ENCODE measurements around the gene ITGA11.

The ITGA11 gene

GRCh38 chr15:68352401-68353062 lies 79.4 kb downstream of the ITGA11 start:
- no peak for DNase-seq

DNA sequence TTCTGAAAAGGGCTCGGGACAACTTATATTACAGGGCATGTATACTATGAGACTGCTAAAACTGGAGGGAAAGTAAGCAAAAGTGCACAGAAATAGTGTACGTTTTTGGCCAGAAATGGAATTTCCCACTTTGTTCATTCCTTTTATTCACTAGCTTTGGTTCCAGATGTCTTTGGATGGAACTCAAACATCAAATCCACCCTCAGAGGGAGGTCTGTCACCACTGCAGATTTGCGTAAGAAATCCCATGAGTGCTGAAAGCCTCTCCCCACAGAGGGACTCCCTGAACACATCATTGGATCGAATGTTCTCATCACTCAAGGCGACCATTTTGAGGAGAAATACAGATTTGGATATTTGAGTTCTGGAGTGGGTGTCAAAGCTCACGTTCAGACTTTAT lies 82.8 kb downstream of the ITGA11 start:
- no peak for DNase-seq

DNA sequence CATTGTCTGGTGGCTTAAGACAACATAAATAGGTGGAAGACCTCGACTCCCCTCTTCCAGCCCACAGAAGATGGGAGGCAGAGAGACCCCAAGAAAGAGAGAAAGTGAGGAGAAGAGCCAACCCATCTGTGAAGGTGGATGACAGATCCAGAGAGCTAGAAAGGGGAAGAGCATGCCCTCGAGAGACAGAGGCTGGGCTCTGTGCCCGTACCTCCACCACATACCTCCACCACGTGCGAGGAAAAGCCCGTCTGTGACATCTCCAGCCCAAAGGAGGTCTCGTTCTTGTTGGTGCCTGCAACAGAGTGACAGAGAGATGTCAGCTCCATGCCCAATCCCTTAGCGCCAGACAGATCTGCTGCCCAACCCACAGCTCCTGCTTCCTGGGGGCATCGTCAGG lies 83.4 kb downstream of the ITGA11 start:
- DNase-seq, result no peak

DNA sequence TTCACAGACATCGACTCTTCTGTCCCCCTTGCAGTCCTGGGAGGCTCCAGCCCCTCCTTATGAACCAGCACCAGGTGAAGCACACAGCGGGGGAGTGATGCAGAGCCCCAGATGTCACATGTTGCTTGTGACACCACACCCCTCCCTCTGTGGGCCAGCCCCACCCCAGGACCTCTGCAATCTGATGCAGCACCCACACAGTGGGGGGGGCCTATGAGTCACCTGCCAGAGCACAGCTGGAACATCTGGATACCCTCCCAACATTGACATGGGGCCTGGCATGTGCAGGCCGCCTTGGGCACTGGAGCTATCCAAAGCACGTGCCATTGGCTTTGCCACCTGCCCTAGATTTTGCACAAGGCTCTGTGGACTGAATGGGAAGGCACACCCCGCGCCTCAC lies 83.9 kb downstream of the ITGA11 start:
- DNase-seq, result no peak

DNA sequence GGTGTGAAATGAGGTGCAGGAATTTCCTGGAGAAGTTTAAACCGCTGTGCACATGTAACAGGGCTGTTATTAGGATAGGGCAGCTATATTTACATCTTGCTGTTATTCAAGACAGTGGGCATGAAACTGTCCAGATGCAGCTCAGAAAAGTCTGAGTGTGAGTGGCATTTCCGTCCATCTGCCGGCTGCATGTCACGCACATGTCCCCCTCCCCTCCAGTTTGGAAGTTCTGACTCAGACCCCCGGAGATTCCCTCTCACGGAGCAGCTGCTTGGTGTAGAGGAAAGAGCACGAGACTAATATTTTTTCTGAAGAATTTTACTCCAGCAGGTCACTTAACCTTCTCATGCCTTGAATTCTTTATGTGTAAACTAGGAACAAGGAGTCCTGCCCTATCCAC lies 84.6 kb downstream of the ITGA11 start:
- DNase-seq, result no peak

DNA sequence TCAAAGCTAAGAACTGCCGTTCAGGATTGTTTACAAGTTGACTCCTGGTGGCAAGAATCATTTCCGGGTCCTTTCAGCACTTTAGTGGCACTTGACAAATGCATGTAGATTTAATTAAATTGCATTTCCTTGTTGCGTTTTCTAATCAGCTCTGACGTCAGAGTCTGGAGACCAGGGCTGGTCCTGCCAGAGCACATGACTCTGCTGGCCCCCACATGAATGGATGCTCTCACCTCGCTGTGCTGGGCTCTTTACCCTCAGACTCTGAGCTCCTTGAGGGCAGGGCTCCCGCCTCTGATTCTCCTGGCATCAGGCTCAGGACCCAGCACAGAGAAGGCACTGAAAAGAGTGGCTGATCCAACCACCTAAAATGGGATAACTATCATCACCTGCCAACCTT lies 85.0 kb downstream of the ITGA11 start:
- DNase-seq, result no peak

- no peak for DNase-seq
Observed at GRCh38 chr15:68345481-68345880, 86.5 kb downstream of the ITGA11 start.

DNA sequence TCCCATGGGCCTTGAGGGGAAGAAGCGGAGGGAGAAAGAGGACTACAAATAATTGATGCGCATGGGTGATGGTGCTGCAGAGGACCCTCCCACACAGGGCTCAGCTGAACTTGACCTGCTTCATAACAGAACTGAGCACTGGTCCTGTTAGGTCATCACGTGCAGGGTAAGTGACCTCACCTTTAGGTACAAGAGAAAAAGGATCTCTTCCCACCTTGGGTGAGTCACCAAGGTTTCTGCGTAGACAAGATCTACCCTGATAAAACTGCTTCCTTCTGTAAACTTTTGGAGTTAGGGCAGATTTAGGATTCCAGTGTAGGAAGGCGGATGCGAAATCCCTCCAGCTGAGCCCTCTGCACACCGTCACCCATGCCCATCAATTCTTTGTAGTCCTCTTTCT lies 87.4 kb downstream of the ITGA11 start:
- no peak for DNase-seq

- DNase-seq, result no peak
Observed at GRCh38 chr15:68343579-68344225, 88.3 kb downstream of the ITGA11 start.

DNA sequence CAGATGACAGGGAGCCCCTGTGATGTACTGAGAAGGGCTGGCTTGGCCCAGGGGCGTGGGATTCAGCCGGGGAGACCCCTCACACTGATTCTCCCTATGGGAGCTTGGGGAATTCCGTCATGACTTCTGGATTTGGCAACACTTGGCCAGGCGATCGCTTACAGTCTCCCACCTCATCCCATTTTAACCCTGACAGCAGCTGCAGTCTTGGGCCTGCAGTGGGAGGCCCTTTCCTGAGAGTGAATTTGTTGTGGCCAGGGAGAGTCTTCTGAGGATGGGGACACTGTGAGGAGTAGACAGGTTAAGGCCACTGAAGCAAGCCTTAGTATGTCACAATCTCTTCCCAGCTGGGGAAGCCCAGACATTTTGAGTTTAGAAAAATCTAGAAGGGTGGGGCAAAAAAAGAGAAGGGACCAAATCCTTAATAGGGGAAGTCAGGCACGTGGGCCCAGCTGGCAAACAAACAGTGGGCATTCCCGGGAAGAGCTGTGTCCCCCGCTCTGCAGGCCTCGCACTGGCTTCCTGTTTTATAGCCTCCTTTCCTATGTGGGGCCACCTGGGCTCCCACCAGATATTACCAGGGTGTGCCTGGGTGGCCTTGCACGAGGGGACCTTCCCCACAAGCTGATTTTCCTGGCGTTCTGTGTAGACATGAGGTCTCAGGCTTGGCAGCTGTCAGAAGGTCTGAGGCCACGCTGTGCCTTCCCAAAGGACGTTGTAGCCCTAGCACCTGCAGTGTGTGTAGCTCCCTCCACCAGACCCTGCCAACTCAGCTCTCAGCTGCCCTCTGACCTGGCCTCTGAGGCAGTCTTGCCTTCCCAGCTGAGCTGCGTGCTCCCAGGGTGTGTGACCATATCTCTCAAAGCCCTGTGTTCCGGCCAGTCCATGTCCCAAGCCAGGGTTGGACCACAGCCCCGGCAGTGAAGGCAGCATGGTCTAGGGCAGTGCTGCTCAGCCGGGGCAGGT lies 89.9 kb downstream of the ITGA11 start:
- DNase-seq, result no peak

DNA sequence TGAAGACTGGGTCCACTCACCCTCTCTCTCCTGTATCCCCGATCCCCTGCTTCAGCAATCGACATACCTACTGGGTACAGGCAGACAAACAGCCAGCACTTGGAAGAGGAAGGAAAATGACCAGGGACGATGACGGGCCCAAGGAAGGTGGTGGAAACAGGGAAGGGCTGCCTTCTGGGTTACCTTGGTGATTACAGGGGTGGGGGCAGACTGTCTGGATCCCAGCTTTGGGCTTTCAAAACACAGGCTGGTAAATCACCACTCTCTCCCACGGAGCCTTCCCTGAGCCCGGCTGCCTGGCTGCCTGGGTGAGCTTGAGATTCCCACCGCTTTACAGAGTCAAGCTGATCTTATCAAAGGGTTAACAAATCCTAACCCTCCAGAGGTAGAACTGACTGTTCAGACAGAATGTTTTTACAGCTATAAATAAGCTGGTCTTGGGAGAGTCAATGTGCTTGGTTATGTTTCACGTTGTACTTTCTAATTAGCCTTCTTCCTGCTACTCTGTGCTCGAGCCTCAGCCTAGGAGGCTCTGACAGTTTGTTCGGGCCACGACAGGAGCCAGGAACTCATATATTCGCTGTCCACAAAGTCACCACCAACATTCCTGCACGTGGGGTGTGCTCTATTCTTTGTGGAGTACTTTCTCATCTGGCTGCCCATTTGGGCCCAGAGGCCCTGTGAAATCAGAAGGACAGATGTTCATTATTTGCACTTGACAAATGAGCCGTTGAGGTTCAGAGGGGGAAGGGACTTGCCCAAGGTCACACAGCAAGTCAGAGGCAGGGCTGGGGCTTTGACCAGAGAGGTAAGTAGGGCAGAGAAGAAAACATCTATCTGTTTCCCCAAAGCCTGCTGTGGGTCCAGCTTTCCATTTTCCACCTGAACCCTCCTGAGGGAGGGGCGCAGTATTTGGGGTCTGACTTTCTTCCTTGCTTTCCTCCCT lies 91.0 kb downstream of the ITGA11 start:
- DNase-seq, result no peak

- DNase-seq, result no peak
Observed at GRCh38 chr15:68339481-68339880, 92.5 kb downstream of the ITGA11 start.

GRCh38 chr15:68337826-68338225 lies 94.1 kb downstream of the ITGA11 start:
- DNase-seq, result no peak

GRCh38 chr15:68336516-68336915 lies 95.4 kb downstream of the ITGA11 start:
- DNase-seq, result no peak

GRCh38 chr15:68335655-68336054 lies 96.3 kb downstream of the ITGA11 start:
- no peak for DNase-seq

- DNase-seq, result peak; percentile 73
Observed at GRCh38 chr15:68335251-68335650, 96.7 kb downstream of the ITGA11 start.

DNA sequence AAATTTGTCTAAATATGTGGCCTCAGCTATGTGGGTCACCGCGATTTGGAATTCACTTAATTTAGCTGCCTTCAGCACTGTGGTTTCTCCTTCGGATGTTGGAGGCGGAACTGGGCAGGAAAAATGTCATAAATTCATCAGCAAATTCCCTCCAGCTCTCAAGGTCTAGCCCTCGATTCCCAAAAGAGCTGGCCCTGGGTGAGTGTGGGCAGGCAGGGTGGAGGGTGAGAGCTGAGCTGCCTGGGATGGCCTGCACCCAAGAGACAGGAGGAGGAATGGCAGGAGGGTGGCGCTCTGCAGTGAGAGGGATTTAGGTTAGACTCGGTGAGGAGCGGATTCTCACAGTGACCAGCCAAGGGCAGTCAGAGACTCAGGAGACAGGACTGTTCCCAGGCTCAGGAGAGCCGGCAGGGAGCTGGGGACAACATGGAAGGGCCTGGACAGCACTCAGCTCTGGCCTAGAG lies 97.3 kb downstream of the ITGA11 start:
- no peak for DNase-seq

- DNase-seq, result no peak
Observed at GRCh38 chr15:68333775-68334470, 98.0 kb downstream of the ITGA11 start.

GRCh38 chr15:68332266-68332665 lies 99.7 kb downstream of the ITGA11 start:
- no peak for DNase-seq

DNA sequence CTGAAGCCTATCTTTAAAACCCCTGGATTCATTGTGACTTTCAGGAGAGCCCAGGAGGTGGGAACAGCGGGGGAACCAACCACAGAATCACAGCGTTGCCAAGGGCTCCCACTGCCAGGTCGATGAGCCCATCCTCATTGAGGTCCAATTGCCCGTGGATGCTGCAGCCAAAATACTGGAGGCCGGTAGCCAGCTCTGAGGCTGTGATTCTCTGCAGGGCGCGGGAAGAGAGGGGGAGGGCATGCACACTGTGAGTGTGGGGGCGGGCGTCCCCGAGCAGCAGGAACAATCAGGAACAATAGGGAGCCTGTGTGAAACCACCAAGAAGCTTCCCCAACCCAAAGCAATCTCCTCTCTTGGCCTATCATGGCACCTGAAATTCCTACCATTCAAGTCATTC lies 101.1 kb downstream of the ITGA11 start:
- no peak for DNase-seq

- DNase-seq, result no peak
Observed at GRCh38 chr15:68330416-68330815, 101.5 kb downstream of the ITGA11 start.

DNA sequence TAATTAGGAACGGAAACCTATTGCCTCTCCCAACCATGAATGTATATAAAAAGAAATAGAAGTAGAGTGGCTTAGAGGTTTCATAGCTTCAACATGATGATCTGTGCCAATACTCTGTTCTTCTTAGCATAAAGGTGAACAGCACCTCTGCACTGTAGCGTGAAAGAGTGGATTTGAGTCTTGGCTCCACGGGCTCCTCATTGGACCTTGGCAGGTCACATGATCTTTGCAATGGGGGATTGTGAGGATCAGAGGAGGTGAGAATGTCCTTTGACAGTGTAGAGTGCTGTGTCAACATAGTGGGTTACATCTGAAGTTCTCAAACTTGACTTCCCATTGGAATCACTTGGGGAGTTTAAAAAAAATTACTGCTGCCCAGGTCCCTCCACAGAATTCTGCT lies 103.0 kb downstream of the ITGA11 start:
- DNase-seq, result no peak
